GM18499 (cell line): ENCODE results near the gene YIPF4.
"Not testable (repeated sequence)": the region's sequence is repeated elsewhere in the genome, so short reads cannot be mapped to it uniquely, and the experiment has no call there.

Source experiments
- ATAC-seq: cut with Tn5 transposase; IDR thresholded peaks from one replicate; pipeline ENCODE4 v1.9.1; 2021; ENCODE audit warnings: moderate number of reproducible peaks; ENCODE audit not compliant: insufficient read depth, unreplicated experiment

YIPF4 gene

DNA sequence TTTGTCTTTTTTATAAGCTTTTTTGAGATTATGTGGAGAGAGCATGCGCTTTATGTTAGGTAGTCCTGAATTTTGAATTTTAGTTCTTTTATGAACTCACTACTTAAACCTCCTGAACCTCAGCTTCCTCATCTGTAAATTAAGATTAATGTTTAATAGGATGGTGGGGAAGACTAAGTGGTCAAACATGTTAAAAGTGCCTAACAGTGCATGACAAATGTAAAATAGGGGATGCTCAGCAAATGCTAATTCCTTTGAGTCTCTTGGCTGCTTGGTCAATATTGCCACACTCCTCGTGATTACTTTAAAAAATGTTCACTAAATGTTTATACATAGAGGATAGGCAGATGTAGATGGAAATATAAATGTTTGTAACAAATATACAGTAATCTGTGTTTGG lies 85.9 kb downstream of the YIPF4 start:
- ATAC-seq, result no peak

DNA sequence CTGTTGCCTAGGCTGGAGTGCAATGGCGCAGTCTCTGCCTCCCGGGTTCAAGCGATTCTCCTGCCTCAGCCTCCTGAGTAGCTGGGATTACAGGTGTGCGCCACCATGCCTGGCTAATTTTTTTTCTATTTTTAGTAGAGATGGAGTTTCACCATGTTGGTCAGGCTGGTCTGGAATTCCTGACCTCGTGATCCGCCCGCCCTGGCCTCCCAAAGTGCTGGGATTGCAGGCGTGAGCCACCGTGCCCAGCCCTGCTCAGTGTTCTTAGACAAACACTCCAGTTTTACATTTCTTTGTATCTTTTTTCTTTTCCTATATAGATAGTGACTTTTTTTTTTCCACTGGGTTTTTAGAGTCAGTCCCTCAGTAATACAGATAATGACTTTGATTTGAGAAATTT lies 86.6 kb downstream of the YIPF4 start:
- not testable (repeated sequence) for ATAC-seq

DNA sequence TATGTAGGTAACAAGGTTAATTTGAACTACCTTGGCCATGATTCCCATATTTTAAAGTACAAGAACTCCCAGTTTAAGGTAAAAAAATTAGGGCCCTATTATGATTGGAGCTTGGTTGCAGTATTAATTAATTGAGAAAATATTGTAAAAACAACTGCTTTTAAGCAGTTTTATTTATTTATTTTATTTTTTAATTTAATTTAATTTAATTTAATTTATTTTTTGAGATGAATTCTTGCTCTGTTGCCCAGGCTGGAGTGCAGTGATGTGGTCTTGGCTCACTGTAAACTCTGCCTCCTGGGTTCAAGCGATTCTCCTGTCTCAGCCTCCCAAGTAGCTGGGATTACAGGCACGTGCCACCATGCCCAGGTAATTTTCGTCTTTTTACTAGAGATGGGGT lies 88.0 kb downstream of the YIPF4 start:
- not testable (repeated sequence) for ATAC-seq
